HEK293T (cell line): ENCODE measurements around the gene IL17RE.
A peak's percentile ranks its signal among the peaks of the same experiment; 100 is the strongest.

Experiments used
- CTCF ChIA-PET: fragments of 350-600 bp; formaldehyde crosslinking; extraction: SDS; loops from one replicate; lab custom pipeline; 2021; ENCODE audit warnings: antibody characterized with exemption, inconsistent platforms; lab: Yijun Ruan, JAX
- POLR2A ChIA-PET: fragments of 350-600 bp; formaldehyde crosslinking; extraction: SDS; loops from one replicate; lab custom pipeline; 2020; ENCODE audit warnings: antibody characterized with exemption, inconsistent platforms; lab: Yijun Ruan, JAX
- DNase-seq: peaks from one replicate; pipeline ENCODE4 v3.0.0; 2012; ENCODE audit warnings: mixed read lengths; ENCODE audit errors: extremely low spot score
- ARNT ChIP-seq: fragments of 450-650 bp; IDR thresholded peaks from 2 replicates; pipeline ENCODE4 v1.6.1; 2017; ENCODE audit warnings: mild to moderate bottlenecking
- BHLHE40 ChIP-seq: fragments of 450-650 bp; IDR thresholded peaks from 2 replicates; pipeline ENCODE4 v1.6.1; 2016; ENCODE audit warnings: mild to moderate bottlenecking, moderate library complexity, borderline replicate concordance
- CTBP1 ChIP-seq: fragments of 450-650 bp; IDR thresholded peaks from 2 replicates; pipeline ENCODE4 v1.6.1; 2016; ENCODE audit warnings: borderline replicate concordance
- ELF4 ChIP-seq: fragments of 450-650 bp; IDR thresholded peaks from 2 replicates; pipeline ENCODE4 v1.6.1; 2017; ENCODE audit warnings: antibody characterized with exemption
- FOXA1 ChIP-seq: fragments of 450-650 bp; IDR thresholded peaks from 2 replicates; pipeline ENCODE4 v1.6.1; 2016; ENCODE audit warnings: mild to moderate bottlenecking
- FOXK2 ChIP-seq: fragments of 450-650 bp; IDR thresholded peaks from 2 replicates; pipeline ENCODE4 v1.6.1; 2016; ENCODE audit warnings: mild to moderate bottlenecking
- FOXM1 ChIP-seq: fragments of 450-650 bp; IDR thresholded peaks from 2 replicates; pipeline ENCODE4 v1.6.1; 2017; ENCODE audit warnings: mild to moderate bottlenecking, borderline replicate concordance
- HDGF ChIP-seq: fragments of 450-650 bp; IDR thresholded peaks from 2 replicates; pipeline ENCODE4 v1.6.1; 2017; ENCODE audit warnings: antibody characterized with exemption, borderline replicate concordance
- L3MBTL2 ChIP-seq: fragments of 450-650 bp; conservative IDR thresholded peaks from 2 replicates; pipeline ENCODE4 v1.6.1; 2016; ENCODE audit warnings: mild to moderate bottlenecking
- LEF1 ChIP-seq: fragments of 450-650 bp; IDR thresholded peaks from 2 replicates; pipeline ENCODE4 v1.6.1; 2017; ENCODE audit warnings: mild to moderate bottlenecking, borderline replicate concordance
- NFRKB ChIP-seq: fragments of 450-650 bp; IDR thresholded peaks from 2 replicates; pipeline ENCODE4 v1.6.1; 2016; ENCODE audit warnings: mild to moderate bottlenecking, moderate library complexity
- PKNOX1 ChIP-seq: fragments of 450-650 bp; IDR thresholded peaks from 2 replicates; pipeline ENCODE4 v1.6.1; 2016
- SP1 ChIP-seq: fragments of 450-650 bp; IDR thresholded peaks from 2 replicates; pipeline ENCODE4 v1.6.1; 2017
- SUZ12 ChIP-seq: fragments of 450-650 bp; IDR thresholded peaks from 2 replicates; pipeline ENCODE4 v1.6.1; 2016; ENCODE audit warnings: mild to moderate bottlenecking
- TARDBP ChIP-seq: fragments of 450-650 bp; IDR thresholded peaks from 2 replicates; pipeline ENCODE4 v1.6.1; 2016
- ZNF384 ChIP-seq: fragments of 450-650 bp; IDR thresholded peaks from 2 replicates; pipeline ENCODE4 v1.6.1; 2016

Gene IL17RE

GRCh38 chr3:9951962-9952805, 49.5 kb downstream of the IL17RE start, which contains the start of gene PRRT3:
Gene PRRT3 (minus strand): TSS chr3:9952408. CDS start chr3:9950115, 2,293 bp downstream.
- TF ChIP-seq ARNT, result no peak
- no peak for TF ChIP-seq SP1
- peak; percentile 54 for TF ChIP-seq ZNF384
- TF ChIP-seq CTBP1, result peak; percentile 4; the same call in 1 of the 2 replicates
- no peak for TF ChIP-seq NFRKB
- TF ChIP-seq ELF4, result no peak
- POLR2A ChIA-PET, result interaction anchor here (0.8 to 1.0 kb wide), 2 partner anchors 10 to 19 kb away, joined by 3 read pairs; partner anchors contain the start of gene CRELD1
- CTCF ChIA-PET, result no interaction called here
- peak; percentile 67 for DNase-seq

GRCh38 chr3:9955067-9955502, 52.4 kb downstream of the IL17RE start:
- ChIA-PET CTCF (interaction anchor here (0.6 to 1.8 kb wide), 2 partner anchors 8 to 172 kb away, joined by 3 to 10 read pairs; no protein-coding TSS in a partner anchor), POLR2A (interaction anchor here (0.7 to 3.5 kb wide), 4 partner anchors 9 to 162 kb away, joined by 3 to 18 read pairs (median 6); partner anchors contain the start of genes ARPC4, CRELD1 and EMC3)
- no peak for TF ChIP-seq ZNF384
- TF ChIP-seq SUZ12, result no peak
- DNase-seq, result peak; percentile 32

- POLR2A ChIA-PET, result interaction anchor here (2.4 to 3.5 kb wide), 2 partner anchors 9 to 23 kb away, joined by 7 to 18 read pairs; partner anchors contain the start of gene CRELD1
- CTCF ChIA-PET, result interaction anchor here (0.6 to 1.8 kb wide), 3 partner anchors 9 to 173 kb away, joined by 3 to 10 read pairs (median 3); no protein-coding TSS in a partner anchor
- no peak for DNase-seq
- TF ChIP-seq ELF4 (no peak), SUZ12 (no peak), CTBP1 (no peak), FOXM1 (no peak), PKNOX1 (no peak), HDGF (no peak), TARDBP (no peak), NFRKB (no peak), LEF1 (no peak), FOXK2 (no peak), ARNT (no peak), SP1 (no peak), ZNF384 (no peak)
These were observed 53.1 kb downstream of the IL17RE start for GRCh38 chr3:9955611-9956352.

GRCh38 chr3:9957214-9957613, 54.6 kb downstream of the IL17RE start:
- POLR2A ChIA-PET, result interaction anchor here (3.5 kb wide), 1 partner anchor 11 kb away, joined by 18 read pairs; no protein-coding TSS in a partner anchor
- peak; percentile 72 for TF ChIP-seq L3MBTL2
- no peak for TF ChIP-seq ZNF384

GRCh38 chr3:9965200-9965875, 62.7 kb downstream of the IL17RE start:
- POLR2A ChIA-PET, result no interaction called here
- TF ChIP-seq BHLHE40 (no peak), TARDBP (no peak), CTBP1 (no peak), FOXK2 (no peak), SUZ12 (no peak), L3MBTL2 (no peak), ARNT (no peak), LEF1 (no peak), NFRKB (no peak), FOXM1 (no peak), ZNF384 (no peak), HDGF (no peak), FOXA1 (no peak), ELF4 (no peak), SP1 (no peak), PKNOX1 (no peak)
- no peak for DNase-seq
- CTCF ChIA-PET, result no interaction called here

More at GRCh38 chr3:9957214-9957613, 54.6 kb downstream of the IL17RE start:
- CTCF ChIA-PET, result no interaction called here
- DNase-seq, result no peak
